Breast epithelium (tissue), 4 donors: ENCODE measurements around the gene MYO1H. TPM values are rescaled to one million over a fixed set of nuclear protein-coding genes. Genes with fewer than 3 reads are reported as not detected.

ENCODE experiments used
- DNase-seq, 2 donors: peaks; one replicate each; pipeline ENCODE4 v3.0.0-alpha.2; 2019; ENCODE audit warnings: low spot score in 2 of 2
- H3K27ac ChIP-seq, 2 donors: fragments of 200-600 bp; sonication (generic) in 1 of 2; one replicate each; pipeline ENCODE4 v1.5.1; 2016 to 2019; ENCODE audit warnings: mild to moderate bottlenecking in 1 of 2
- H3K27me3 ChIP-seq, 2 donors: fragments of 200-600 bp; sonication (generic) in 1 of 2; one replicate each; pipeline versions ENCODE4 v1.5.1 to v1.6.0; 2017 to 2019; ENCODE audit warnings: control low read depth in 1 of 2, mild to moderate bottlenecking in 1 of 2
- H3K36me3 ChIP-seq: fragments of 200-600 bp; one replicate; pipeline ENCODE4 v1.5.1; 2019
- H3K4me1 ChIP-seq, 2 donors: fragments of 200-600 bp; sonication (generic); one replicate each; pipeline ENCODE4 v1.5.1; 2016 to 2019; ENCODE audit warnings: control low read depth in 1 of 2
- H3K4me3 ChIP-seq, 3 donors: fragments of 200-600 bp; sonication (generic); 1 replicate in 2 of 3; 2 replicates in 1 of 3; pipeline ENCODE4 v1.5.1; 2016 to 2019; ENCODE audit warnings: mild to moderate bottlenecking in 3 of 3, moderate library complexity in 2 of 3
- H3K9me3 ChIP-seq, 2 donors: fragments of 200-600 bp; sonication (generic) in 1 of 2; one replicate each; pipeline ENCODE4 v1.5.1; 2016 to 2019; ENCODE audit warnings: control low read depth in 1 of 2
- CTCF ChIP-seq, 3 donors: fragments of 450-650 bp; IDR thresholded peaks; one replicate each; pipeline ENCODE4 v1.5.1; 2016 to 2017; ENCODE audit warnings: antibody characterized with exemption in 3 of 3, mild to moderate bottlenecking in 3 of 3, moderate library complexity in 3 of 3
- POLR2A ChIP-seq: fragments of 450-650 bp; IDR thresholded peaks from one replicate; pipeline ENCODE4 v1.6.1; 2016; ENCODE audit warnings: antibody characterized with exemption, mild to moderate bottlenecking, moderate library complexity
- POLR2AphosphoS5 ChIP-seq, 3 donors: sonication (generic); formaldehyde crosslinking; IDR thresholded peaks; one replicate each; pipeline ENCODE4 v1.6.1; 2017; ENCODE audit warnings: antibody characterized with exemption in 3 of 3
- intact Hi-C: fragments of 100-400 bp; cut with DNase I; formaldehyde crosslinking; loops from one replicate; pipeline ENCODE4 v1.15.1; 2023; ENCODE audit warnings: low total_unique reads
- total RNA-seq, 3 donors: library from RNA; depleted of rRNA; stranded (reverse); fragments of >200 nt; gene quantifications; one replicate each; pipeline ENCODE4 v1.1.0, GENCODE V29; 2016

MYO1H gene
- total RNA-seq, 3 donors from 2014 or later = under 0.01 to 2.0 (median 0.16) TPM

GRCh38 chr12:109330282-109331230 lies 17.1 kb upstream of the MYO1H start:
- no peak for DNase-seq

DNA sequence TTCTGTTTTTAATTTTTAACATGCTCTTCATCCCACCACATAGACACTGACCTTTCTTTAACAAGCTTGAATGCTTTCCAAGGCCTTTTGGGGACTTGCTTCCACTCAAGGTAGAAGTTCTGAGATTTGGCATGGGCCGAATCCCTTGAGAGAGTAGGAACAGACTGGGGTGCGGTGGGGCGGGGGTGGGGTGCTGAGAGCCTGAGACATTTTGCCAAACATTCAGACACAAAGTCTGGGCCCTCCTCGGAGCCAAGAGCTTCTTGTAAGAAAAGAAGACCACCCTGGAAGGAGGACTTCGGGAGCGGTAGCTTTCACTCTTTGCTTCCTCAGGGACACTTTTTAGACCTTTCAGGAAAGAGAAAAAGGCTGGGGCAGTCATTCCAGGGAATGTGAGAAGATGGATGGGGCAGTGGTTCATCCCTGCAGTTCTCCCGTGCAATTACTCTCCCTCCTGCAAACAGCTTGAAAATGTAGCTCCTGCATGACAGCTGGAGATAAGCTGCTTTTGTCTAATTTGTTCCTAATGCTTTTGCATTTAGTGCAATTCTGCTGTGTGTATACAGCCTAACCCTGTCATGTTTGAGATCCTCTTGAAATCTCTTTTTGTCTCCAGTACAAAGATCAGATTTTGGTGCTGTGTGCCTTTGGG lies 16.3 kb upstream of the MYO1H start:
- no peak for DNase-seq
- intact Hi-C loops = no loop called here
- TF ChIP-seq POLR2AphosphoS5 (IDR thresholded peaks at IDR 0.05) (no peak), POLR2A (no peak), CTCF (IDR thresholded peaks at IDR 0.05) (no peak)
- Histone ChIP-seq H3K9me3 (no peaks in the 10 kb centered on the region), H3K4me1 (no peaks in the 10 kb centered on the region), H3K27ac (no peak overlapping the region), H3K4me3 (no peak overlapping the region), H3K36me3 (no peaks in the 10 kb centered on the region), H3K27me3 (no peaks in the 10 kb centered on the region)

More at GRCh38 chr12:109330282-109331230, 17.1 kb upstream of the MYO1H start:
- Histone ChIP-seq H3K36me3 (no peaks in the 10 kb centered on the region), H3K27me3 (no peaks in the 10 kb centered on the region), H3K27ac (no peak overlapping the region), H3K4me3 (no peak overlapping the region), H3K4me1 (no peaks in the 10 kb centered on the region), H3K9me3 (no peaks in the 10 kb centered on the region)
- intact Hi-C loops = no loop called here
- no peak for TF ChIP-seq CTCF (IDR thresholded peaks at IDR 0.05)
- no peak for TF ChIP-seq POLR2AphosphoS5 (IDR thresholded peaks at IDR 0.05)
- TF ChIP-seq POLR2A = no peak

DNA sequence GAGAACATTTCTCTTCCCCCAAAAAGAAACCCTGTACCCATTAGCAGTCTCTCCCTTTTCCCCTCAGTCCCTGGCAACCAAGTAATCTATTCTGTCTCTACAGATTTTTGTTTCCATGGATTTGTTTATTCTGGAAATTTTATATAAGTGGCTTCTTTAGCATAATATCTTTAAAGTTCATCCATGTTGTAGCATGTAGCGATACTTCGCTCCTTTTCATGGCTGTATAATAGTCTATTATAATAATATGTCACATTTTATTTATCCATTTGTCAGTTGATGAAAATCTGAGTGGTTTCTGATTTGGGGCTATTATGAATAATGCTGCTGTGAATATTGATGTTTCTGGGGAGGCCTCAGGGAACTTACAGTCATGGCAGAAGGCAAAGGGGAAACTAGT lies 12.8 kb upstream of the MYO1H start:
- no peaks in the 10 kb centered on the region for H3K9me3 ChIP-seq
- no peak for DNase-seq

DNA sequence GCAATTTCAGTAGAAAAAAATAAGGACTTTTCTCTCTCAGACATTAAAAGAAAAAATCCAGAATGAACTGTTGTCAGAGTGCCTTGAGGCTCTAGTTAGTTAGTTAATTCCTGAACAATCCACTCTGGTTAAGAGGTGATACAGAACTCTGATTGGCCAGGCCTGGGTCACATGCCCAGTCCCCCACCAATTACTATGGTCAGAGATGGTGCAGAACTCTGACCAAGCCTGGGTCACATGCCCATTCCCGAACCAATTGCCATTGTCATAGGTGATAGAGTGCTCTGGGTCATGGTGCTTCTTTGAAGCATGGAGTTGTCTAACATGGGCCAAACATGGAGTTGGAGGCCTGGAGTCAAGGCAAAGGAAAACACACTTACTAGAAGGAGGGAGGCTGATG lies 11.1 kb upstream of the MYO1H start:
- H3K36me3 ChIP-seq = no peaks in the 10 kb centered on the region
- TF ChIP-seq POLR2AphosphoS5 (IDR thresholded peaks at IDR 0.05) (no peak), POLR2A (no peak), CTCF (IDR thresholded peaks at IDR 0.05) (no peak)
- H3K27me3 ChIP-seq = no peaks in the 10 kb centered on the region
- DNase-seq = no peak
- H3K27ac ChIP-seq = no peak overlapping the region
- no peaks in the 10 kb centered on the region for H3K4me1 ChIP-seq
- H3K9me3 ChIP-seq = no peaks in the 10 kb centered on the region
- no peak overlapping the region for H3K4me3 ChIP-seq
- intact Hi-C loops = no loop called here

More for the DNA sequence above, 12.8 kb upstream of the MYO1H start:
- no peak overlapping the region for H3K4me3 ChIP-seq
- no peaks in the 10 kb centered on the region for H3K4me1 ChIP-seq
- TF ChIP-seq POLR2AphosphoS5 (IDR thresholded peaks at IDR 0.05) (no peak), POLR2A (no peak), CTCF (IDR thresholded peaks at IDR 0.05) (no peak)
- intact Hi-C loops = no loop called here
- no peak overlapping the region for H3K27ac ChIP-seq
- H3K36me3 ChIP-seq = no peaks in the 10 kb centered on the region
- no peaks in the 10 kb centered on the region for H3K27me3 ChIP-seq

DNA sequence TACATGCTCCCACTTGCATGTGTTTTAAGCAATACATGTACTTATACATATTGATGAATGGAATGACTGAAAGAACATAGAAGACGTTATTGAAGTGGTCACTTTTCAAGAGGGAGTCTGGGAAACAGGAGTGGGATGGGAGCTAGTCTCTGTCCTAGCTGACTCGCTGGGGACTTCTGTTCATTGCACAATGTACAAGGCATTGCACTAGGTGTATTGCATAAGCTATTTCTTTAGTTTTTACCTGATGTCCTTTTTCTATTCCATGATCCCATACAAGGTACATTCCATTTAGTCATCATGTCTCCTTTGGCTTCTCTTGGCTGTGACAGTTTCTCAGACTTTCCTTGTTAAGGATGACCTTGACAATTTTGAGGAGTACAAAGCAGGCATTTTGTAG lies 4.0 kb upstream of the MYO1H start:
- Histone ChIP-seq H3K4me3 (no peak overlapping the region), H3K36me3 (no peaks in the 10 kb centered on the region), H3K9me3 (no peaks in the 10 kb centered on the region), H3K27ac (no peak overlapping the region), H3K27me3 (no peaks in the 10 kb centered on the region), H3K4me1 (no peaks in the 10 kb centered on the region)
- no peak for DNase-seq
- intact Hi-C loops = no loop called here
- TF ChIP-seq POLR2A = no peak
- no peak for TF ChIP-seq CTCF (IDR thresholded peaks at IDR 0.05)
- TF ChIP-seq POLR2AphosphoS5 (IDR thresholded peaks at IDR 0.05) = no peak
